HG03442 (cell line): ENCODE results near the gene CMA1.
"Not testable (repeated sequence)": the region's sequence is repeated elsewhere in the genome, so short reads cannot be mapped to it uniquely, and the experiment has no call there.

Source experiments
- ATAC-seq: cut with Tn5 transposase; IDR thresholded peaks from one replicate; pipeline ENCODE4 v1.9.1; 2021; ENCODE audit warnings: mild to moderate bottlenecking, moderate library complexity; ENCODE audit not compliant: unreplicated experiment

Gene CMA1, protein sequence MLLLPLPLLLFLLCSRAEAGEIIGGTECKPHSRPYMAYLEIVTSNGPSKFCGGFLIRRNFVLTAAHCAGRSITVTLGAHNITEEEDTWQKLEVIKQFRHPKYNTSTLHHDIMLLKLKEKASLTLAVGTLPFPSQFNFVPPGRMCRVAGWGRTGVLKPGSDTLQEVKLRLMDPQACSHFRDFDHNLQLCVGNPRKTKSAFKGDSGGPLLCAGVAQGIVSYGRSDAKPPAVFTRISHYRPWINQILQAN

DNA sequence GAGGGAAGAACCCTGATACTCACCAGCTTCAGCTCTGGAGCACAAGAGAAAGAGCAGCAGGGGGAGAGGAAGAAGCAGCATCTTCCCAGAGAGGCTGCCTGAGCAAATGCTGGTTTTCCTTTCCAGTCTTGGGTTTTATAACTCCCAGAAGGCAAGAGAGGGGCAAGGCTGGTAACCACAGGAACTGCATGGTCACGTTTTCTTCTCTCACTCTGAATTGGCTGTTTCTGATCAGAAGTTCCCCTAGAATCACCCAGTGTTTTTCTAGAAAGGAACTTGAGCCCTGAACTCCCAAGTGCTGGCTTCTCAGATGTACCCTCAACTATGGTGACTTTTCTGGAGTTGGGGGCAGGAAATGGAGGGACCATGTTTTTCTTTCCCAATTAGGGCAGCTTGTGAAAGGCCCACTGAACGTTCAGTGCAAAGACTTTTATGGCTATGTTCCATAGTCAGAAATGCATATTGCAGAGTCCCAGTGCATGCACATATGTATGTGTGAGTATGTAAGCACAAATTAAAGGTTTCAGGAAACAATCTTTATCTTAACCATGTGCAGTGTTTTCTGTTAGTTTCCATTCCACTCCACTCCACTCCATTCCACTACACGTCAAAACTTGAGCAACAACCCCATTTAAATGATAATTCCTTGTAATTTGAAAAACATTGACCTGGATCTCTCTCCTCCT lies at the start of gene CMA1:
Gene CMA1 (minus strand): TSS at position 111 of the 686 bp plus-strand sequence. CDS start 30 bp downstream, at position 81.
- no peak for ATAC-seq

DNA sequence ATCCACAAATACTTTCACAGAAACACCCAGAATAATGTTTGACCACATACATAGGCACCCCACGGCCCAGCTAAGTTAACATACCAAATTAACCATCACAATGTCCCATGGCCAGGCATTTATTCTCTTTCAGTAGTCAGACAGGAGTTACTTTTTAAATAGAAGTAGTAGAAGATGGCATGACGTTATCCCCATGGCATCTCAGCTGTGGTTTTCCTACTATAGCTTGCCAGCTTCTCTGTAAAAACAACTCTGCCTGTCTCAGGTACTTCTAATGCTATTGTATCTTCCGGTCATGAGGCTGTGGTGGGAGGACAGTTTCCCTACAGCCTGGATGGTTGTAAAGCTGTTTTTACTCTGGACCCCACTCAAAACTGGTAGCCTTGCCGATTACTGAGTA lies 48.7 kb upstream of the CMA1 start:
- ATAC-seq = no peak

DNA sequence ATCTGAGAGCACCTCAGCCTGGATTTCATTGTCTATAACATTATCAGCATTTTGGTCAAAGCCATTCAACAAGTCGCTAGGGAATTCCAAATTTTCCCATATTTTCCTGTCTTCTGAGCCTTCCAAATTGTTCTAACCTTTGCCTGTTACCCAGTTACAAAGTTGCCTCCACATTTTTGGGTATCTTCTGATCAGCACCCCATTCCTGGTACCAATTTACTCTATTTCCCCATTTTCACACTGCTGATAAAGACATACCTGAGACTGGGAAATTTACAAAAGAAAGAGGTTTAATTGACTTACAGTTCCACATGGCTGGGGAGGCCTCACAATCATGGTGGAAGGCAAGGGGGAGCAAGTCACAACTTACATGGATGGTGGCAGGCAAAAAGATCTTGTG lies 41.0 kb upstream of the CMA1 start:
- not testable (repeated sequence) for ATAC-seq

DNA sequence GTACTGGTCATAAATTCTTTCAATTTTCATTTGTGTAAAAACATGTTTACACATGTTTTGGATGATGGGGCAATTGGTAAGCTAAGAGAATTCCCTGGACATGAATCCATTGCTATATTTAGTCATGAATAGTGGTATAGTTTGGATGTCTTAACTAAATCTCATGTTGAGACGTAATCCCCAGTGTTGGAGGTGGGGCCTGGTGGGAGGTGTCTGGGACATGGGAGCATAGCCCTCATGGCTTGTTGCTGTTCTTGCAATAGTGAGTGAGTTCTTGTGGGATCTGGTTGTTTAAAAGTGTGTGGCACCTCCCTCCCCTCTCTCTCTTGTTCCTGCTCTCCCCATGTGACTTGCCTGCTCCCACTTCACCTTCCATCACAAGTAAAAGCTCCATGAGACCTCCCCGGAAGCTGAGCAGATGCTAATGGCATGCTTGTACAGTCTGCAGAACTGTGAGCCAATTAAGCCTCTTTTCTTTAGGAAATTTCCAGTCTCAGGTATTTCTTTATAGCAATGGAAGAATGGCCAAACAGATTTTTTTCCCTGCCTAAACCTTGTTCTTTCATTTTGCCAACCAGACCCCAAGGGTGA lies 34.4 kb upstream of the CMA1 start:
- no peak for ATAC-seq

DNA sequence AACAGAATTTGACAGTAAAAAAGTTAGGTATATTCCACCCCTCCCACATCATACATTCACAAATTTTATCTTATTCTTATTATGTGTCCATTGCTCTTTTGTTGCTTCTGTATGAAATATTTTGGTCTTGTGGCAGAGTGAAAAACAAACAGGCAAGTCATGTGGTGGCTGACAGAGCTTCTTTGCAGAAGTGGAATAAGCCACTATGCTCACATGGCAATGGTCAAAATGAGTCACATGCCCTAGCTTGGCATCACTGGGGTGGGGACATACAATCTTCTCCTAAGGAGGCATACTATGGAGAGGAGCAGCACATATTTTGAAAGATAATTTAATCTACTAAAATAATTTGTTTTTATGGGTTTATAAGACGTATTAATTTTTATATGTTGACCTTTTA lies 27.7 kb upstream of the CMA1 start:
- peak; percentile 61 for ATAC-seq

DNA sequence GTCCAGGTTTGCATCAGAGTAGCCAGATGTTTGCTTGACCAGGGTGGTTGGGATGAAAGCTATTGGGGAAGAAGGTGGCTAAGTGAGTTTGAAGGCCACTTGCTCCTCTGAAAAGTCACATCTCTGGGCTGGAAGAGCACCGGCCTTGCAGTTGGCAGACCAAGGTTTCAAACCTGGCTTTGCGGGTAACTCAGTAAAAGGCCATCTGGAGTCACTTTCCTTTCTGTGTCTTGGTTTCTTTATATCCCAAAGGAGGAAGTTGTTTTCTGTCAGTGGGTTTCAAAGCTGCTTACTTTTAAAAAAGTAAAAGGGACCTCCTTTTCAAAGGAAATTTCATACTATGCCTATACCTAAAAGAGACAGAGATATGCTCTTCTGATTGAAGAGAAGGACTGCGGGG lies 26.2 kb upstream of the CMA1 start:
- ATAC-seq = no peak

DNA sequence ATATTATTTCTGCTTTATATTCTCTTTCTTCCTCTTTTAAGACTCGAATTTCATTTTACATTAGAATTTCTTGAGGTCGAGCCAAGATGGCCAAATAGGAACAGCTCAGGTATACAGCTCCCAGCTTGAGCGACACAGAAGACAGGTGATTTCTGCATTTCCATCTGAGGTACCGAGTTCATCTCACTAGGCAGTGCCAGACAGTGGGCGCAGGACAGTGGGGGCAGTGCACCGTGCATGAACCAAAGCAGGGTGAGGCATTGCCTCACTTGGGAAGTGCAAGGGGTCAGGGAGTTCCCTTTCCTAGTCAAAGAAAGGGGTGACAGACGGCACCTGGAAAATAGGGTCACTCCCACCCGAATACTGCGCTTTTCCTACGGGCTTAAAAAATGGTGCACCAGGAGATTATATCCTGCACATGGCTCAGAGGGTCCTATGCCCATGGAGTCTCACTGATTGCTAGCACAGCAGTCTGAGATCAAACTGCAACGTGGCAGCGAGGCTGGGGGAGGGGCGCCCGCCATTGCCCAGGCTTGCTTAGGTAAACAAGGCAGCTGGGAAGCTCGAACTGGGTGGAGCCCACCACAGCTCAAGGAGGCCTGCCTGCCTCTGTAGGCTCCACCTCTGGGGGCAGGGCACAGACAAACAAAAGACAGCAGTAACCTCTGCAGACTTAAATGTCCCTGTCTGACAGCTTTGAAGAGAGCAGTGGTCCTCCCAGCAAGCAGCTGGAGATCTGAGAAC lies 18.0 kb upstream of the CMA1 start:
- not testable (repeated sequence) for ATAC-seq

DNA sequence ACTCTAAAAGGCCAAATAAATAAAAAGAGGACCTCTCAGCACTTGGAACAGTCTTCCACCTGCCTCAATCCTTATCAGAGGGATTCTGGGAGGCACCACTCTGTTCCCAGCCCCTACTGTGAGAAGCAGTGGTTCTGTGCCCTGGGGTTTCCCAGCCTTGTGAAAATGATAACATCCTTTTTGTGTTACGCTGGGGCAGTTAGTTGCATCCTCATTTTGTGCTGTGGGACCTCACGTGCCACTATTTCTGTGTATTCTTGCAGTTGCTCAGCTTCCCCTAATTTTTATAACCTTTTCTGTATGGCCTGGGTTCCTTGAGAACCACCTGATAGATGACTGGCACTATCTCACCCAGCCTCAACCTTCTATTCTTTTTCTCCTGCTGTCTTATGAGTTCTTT lies 10.8 kb upstream of the CMA1 start:
- ATAC-seq = no peak

DNA sequence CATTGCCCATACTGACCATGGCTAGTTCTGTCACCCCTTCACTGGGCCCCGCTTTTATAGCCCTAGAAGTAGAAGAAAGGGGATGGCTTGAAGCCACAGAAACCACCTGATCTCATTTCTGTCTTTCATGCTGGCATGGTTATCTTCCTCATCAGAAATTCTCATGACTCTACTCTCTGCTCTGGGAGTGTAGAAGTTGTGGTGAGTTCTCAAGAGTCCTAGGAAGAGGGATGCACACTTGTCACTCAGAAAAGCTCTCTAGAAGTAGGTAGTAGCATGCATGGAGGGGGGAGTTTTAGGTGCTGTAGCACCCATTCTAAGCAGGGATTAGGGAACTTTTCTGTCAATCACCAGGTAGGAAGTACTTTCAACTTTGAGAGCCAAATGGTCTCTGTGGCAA lies 6.1 kb upstream of the CMA1 start:
- ATAC-seq = no peak

DNA sequence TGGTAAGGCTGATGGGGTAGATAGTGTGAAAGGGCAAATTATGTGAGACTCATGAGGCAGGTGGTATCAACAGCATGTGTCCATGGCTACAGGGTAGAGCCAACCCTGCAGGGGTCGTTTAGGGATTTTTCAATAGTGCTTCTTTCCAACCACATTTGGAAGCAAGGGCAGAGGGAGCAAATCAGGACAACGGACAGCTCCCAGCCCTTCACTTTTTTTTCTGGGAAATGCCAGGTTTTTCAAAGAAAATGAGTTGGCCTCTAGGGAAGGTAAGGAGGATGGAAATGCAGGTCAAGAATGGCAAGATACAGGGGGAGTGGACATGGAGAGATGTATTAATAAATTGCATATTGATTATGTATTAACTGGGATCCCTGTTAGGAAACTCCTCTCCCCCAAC lies 4.9 kb upstream of the CMA1 start:
- ATAC-seq = no peak

DNA sequence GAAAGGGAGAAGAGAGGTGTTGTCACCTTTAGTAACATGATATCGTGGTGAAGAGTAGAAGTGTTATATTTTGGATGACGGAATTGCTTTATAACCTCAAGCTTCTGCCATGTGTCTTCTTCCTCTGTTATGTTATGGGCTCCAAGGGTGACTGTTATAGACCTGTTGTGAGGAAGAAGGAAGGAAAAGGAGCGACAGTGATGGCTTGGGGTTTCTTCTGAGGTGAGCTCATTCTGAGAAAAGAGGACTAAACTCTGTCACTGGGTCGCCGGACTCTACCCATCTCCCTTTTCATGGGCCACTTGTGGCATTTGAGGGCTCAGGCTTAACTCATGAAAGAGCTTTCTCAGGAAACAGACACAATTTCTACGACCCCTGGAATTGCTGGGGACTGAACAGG lies 1.6 kb downstream of the CMA1 start:
- ATAC-seq = no peak

DNA sequence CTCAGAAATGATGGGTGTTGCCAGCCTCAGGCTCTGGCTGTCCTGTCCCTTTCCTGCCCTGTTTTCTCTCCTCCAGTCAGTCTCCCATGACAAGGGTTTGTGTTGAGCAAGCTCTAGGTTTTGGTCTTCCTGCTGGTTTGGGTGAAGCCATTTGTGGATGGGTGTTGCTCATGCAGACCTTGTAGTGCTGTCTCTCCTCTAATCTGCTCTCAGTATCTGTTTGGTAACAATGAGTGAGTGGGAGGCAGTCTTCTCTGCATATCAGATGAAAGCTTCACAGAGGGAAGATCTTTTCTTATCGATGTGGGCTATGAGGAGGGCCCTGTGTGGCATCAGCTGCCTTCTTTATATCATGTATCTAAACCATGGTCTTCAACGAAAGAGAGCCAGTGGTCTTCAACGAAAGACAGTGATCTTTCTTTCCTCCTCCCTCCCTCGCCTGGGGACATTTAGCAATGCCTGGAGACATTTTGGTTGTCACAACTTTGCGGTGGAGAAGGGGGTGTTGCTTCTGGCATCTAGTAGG lies 3.6 kb downstream of the CMA1 start:
- no peak for ATAC-seq

DNA sequence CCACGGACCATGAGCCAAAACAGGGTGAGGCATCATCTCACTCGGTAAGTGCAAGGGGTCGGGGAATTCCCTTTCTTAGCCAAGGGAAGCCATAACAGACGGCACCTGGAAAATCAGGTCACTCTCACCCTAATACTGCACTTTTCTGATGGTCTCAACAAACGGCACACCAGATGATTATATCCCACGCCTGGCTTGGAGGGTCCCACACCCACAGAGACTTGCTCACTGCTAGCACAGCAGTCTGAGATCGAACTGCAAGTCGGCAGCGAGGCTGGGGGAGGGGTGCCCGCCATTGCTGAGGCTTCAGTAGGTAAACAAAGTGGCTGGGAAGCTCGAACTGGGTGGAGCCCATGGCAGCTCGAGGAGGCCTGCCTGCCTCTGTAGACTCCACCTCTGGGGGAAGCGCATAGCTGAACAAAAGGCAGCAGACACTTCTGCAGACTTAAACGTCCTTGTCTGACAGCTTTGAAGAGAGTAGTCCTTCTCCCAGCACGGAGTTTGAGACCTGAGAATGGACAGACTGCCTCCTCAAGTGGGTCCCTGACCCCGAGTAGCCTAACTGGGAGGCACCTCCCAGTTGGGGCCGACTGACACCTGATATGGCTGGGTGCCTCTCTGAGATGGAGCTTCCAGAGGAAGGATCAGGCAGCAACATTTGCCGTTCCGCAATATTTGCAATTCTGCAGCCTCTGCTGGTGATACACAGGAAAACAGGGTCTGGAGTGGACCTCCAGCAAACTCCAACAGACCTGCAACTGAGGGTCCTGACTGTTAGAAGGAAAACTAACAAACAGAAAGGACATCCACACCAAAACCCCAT lies 16.3 kb downstream of the CMA1 start:
- ATAC-seq = not testable (repeated sequence)

DNA sequence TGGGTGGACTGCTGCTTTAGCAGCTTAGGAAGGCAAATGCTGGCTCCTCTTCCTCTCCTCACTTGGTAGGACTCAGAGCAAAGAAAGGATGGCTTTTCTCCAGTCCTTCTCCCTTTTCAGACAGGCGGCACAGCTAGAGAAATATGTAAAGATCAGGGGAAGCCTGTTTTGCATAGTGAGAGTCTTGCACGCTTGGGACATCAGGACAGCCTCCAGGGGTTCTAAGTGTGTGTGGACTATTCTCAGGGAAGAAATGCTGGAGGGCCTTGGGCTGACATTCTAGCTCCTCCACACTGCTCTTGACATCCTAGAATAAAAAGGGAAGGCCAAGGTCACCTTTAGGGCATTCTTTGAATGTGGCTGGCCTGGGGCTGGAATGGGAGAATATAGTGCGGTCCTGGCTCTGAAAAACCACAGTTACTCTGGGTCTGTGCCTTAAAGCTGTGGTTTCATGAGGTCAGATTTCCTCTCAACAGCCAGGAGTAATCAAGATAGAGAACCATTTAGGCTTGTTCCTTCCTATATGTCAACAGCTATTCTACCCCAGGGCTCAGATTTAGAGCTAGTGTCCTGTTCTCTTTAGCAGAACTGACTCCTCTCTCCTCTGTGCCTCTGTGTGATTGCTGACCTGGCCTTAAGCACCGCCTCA lies 24.3 kb downstream of the CMA1 start:
- no peak for ATAC-seq

DNA sequence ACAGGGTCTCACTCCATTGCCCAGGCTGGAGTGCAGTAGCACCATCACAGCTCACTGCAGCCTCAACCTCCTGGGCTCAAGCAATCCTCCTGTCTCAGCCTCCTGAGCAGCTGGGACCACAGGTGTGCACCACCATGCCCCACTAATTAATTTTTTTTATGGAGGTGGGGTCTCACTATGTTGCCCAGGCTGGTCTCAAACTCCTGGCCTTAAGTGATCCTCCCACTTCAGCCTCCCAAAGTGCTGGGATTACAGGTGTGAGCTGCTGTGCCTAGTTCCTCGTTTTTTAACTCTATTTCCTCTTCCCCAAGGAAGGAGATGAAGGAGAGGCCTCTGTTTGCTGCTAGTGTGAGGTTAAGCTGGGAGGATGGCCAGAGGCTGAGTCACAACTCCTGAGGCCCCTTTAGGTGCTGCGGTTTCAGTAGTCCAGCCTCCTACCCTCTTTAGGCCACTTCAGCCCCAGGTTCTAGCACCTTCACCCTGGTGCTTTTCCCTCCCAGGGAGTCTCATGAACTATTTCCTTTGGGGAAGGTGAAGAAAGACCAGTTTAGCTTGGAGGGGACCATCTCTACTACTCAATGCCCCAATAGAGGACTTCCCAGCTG lies 25.3 kb downstream of the CMA1 start:
- not testable (repeated sequence) for ATAC-seq

DNA sequence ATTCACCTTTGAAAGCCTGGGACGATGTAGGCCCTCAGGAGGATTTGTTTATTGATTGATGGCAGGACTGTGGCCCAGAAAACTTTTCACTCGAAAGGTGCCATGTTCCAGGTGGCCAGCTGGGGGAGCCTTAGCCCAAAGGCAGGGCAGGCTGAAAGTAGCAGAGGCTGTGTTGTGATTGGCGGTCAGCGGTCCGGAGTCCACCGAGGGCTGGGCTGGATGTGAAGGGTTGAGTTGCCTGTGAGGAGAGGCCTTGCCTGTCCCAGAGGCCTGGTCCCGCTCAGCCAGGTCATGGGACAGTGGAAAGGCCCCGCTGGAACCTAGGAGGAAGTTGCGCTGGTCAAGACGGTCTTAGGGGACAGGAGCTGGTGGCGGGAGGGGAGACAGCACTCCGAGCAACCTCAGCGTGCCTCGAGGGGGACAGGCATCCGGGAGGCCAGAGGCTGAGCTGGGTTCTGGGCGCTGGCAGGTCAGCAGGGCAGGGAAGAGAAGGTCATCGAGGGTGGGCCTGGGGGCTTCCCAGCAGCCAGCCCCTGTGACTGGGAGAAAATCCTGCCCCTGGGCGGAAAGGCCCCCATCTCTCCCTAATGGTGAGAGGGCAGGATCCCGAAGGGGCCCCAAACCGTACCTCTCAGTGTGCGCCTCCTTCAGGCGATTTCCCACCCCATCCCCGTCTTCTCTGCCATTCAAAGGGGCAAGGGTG lies 26.3 kb downstream of the CMA1 start:
- peak; percentile 92 for ATAC-seq

DNA sequence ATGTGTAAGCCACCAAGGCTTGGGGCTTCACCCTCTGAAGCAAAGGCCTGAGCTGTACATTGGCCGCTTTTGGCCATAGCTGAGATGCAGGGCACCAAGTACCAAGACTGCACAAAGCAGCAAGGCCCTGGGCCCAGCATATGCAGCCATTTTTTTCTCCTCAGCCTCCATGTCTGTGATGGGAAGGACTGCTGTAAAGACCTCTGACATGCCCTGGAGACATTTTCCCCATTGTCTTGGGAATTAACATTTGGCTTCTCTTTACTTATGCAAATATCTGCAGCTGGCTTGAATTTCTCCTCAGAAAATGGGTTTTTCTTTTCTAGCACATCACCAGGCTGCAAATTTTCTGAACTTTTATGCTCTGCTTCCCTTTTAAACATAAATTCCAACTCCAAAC lies 28.1 kb downstream of the CMA1 start:
- not testable (repeated sequence) for ATAC-seq

DNA sequence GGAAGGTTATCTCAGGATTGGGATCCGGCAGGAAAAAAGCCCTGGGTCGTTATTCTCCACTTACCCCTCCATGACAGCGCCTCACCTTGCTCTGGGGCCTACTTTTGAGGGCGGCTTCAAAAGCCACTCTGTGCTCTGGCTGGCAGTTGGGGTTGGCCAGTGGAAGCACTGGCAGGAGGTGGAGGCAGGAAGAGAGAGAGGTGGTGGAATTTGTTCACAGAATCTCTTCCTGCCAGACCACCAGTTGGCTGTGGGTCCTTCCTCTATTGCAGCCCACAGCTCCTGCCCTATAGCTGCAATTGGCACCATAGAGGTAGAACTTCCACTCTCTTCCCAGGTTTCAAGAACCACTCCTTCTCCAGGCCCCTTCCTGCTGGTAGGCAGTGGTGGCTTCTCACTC lies 32.8 kb downstream of the CMA1 start:
- no peak for ATAC-seq

DNA sequence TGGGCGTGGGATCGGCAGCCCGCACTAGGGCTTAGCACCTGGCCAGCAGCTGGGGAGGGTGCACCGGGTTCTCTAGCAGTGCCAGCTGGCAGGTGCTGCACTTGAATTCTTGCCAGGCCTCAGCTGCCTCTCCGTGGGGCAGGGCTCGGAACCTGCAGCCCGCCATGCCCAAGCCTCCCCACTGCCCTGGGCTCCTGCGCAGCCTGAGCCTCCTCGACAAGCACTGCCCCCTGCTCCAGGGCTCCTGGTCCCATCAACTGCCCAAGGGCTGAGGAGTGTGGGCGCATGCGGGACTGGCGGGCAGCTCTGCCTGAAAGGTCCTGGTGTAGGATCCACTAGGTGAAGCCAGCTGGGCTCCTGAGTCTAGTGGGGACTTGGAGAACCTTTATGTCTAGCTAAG lies 34.9 kb downstream of the CMA1 start:
- no peak for ATAC-seq
